HepG2 (cell line): ENCODE results near the gene DPEP3. TPM values are rescaled to one million over a fixed set of nuclear protein-coding genes. Genes with fewer than 3 reads are reported as not detected.

Experiments
- CBFB ChIP-seq: sonication (generic); formaldehyde crosslinking; IDR thresholded peaks from 2 replicates; pipeline ENCODE4 v1.4.0; 2020; ENCODE audit warnings: missing genetic modification reagents
- HNF4A ChIP-seq: sonication (generic); formaldehyde crosslinking; IDR thresholded peaks from 2 replicates; pipeline ENCODE4 v1.4.0; 2020; ENCODE audit warnings: missing genetic modification reagents
- IKZF4 ChIP-seq: sonication (generic); formaldehyde crosslinking; IDR thresholded peaks from 2 replicates; pipeline ENCODE4 v1.5.1; 2020; ENCODE audit warnings: borderline replicate concordance, mild to moderate bottlenecking, low read depth, missing genetic modification reagents; ENCODE audit errors: not compliant biosample characterization
- KLF9 ChIP-seq: IDR thresholded peaks from 2 replicates; pipeline ENCODE4 v1.6.1; 2016; ENCODE audit warnings: low read depth
- PRPF4 ChIP-seq: fragments of 200-400 bp; formaldehyde crosslinking; IDR thresholded peaks from 2 replicates; pipeline ENCODE4 v1.6.1; 2016; ENCODE audit warnings: low read length, low read depth; ENCODE audit not compliant: poor library complexity, severe bottlenecking
- SIN3B ChIP-seq: fragments of 150-350 bp; IDR thresholded peaks from 2 replicates; pipeline ENCODE4 v1.6.1; 2014; ENCODE audit warnings: low read length
- ZNF230 ChIP-seq: sonication (generic); formaldehyde crosslinking; IDR thresholded peaks from 2 replicates; pipeline ENCODE4 v1.4.0; 2020; ENCODE audit warnings: mild to moderate bottlenecking, missing genetic modification reagents
- ZNF296 ChIP-seq: sonication (generic); formaldehyde crosslinking; conservative IDR thresholded peaks from 2 replicates; pipeline ENCODE4 v1.5.0; 2020; ENCODE audit warnings: mild to moderate bottlenecking, missing genetic modification reagents
- ZNF605 ChIP-seq: sonication (generic); formaldehyde crosslinking; IDR thresholded peaks from 2 replicates; pipeline ENCODE4 v1.8.0; 2022; ENCODE audit warnings: mild to moderate bottlenecking, missing genetic modification reagents
- polyA plus RNA-seq, 8 experiments: library from polyadenylated mRNA; depleted of rRNA in 3 of 8; stranded (reverse) in 7 of 8; unstranded in 1 of 8; fragments of >200 nt; fragmentation: Illumina TruSeq in 4 of 8; extraction: Trizol in 4 of 8; gene quantifications; 2 replicates each; pipeline versions ENCODE4 v1.2.1 to v1.2.3, GENCODE V29; 2011 to 2016; ENCODE audit warnings: low read depth in 4 of 8, missing spikeins in 1 of 8, mixed read lengths in 1 of 8; ENCODE audit not compliant: insufficient read depth in 1 of 8
- total RNA-seq, 5 experiments: library from RNA; depleted of rRNA; stranded (reverse); fragments of >200 nt; fragmentation: Illumina TruSeq; extraction: Trizol; gene quantifications; 2 replicates each; pipeline ENCODE4 v1.2.3, GENCODE V29; 2016; ENCODE audit warnings: low read depth in 1 of 5
- TF ChIP-seq, protein P1 (sequence below): sonication (generic); formaldehyde crosslinking; IDR thresholded peaks from 2 replicates; pipeline ENCODE4 v1.4.0; 2020; ENCODE audit warnings: mild to moderate bottlenecking, missing genetic modification reagents
- TF ChIP-seq, protein P2 (sequence below), 2 experiments: fragments of 450-650 bp in 1 of 2; sonication (generic) in 1 of 2; formaldehyde crosslinking in 1 of 2; IDR thresholded peaks; 2 replicates each; pipeline versions ENCODE4 v1.6.1 to v1.8.0; 2016 to 2022; ENCODE audit warnings: antibody characterized with exemption in 1 of 2, mild to moderate bottlenecking in 1 of 2, missing genetic modification reagents in 1 of 2
- TF ChIP-seq, protein P3 (sequence below): sonication (generic); formaldehyde crosslinking; IDR thresholded peaks from 2 replicates; pipeline ENCODE4 v1.4.0; 2020; ENCODE audit warnings: missing genetic modification reagents, mild to moderate bottlenecking, borderline replicate concordance
- TF ChIP-seq, protein P4 (sequence below): IDR thresholded peaks from 2 replicates; pipeline ENCODE4 v1.6.1; 2016; ENCODE audit warnings: missing genetic modification reagents, missing compliant biosample characterization
- TF ChIP-seq, protein P5 (sequence below): sonication (generic); formaldehyde crosslinking; IDR thresholded peaks from 2 replicates; pipeline ENCODE4 v1.5.0; 2020; ENCODE audit warnings: missing genetic modification reagents

The DPEP3 gene
- total and polyA plus RNA-seq, 2 of the 13 experiments (the other 11 are each of a cell fraction or from before 2014, with no cell fraction given) = not detected

DNA sequence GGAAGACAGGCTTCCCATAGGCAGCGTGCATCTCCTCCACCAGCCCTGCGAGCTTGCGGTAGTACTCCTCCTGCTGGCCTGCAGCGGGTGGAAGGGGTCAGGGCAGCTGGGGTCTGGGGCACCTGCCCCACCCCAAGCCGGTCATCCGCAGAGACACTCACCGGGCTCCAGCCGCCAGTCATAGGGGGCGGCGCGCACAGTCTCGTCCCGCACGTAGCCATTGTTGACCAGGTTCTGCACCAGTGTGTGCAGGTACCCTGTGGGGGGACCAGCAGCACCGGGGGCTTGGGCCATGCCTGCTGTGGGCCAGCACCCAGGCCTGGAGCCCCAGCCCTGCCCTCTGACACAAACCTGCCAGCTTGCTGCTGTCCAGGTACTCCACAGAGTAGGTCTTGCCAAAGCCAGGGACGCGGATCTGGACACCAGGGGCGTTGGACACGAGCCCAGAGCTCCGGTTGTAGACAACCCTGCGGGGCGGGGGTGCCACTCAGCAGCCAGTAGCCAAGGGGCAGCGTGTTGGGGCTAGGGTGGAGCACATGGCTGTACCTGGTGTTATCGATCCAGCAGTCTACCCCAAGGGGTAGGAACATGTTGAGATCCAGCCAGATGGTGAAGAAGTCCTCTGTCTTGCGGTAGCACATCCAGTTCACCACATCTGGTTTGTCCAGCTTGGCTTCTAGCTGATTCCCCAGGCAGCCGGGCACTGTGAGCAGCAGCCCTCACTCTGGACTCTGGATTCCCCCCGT is 37.6 kb downstream of the DPEP3 start (continued):
- TF ChIP-seq, protein P1, sequence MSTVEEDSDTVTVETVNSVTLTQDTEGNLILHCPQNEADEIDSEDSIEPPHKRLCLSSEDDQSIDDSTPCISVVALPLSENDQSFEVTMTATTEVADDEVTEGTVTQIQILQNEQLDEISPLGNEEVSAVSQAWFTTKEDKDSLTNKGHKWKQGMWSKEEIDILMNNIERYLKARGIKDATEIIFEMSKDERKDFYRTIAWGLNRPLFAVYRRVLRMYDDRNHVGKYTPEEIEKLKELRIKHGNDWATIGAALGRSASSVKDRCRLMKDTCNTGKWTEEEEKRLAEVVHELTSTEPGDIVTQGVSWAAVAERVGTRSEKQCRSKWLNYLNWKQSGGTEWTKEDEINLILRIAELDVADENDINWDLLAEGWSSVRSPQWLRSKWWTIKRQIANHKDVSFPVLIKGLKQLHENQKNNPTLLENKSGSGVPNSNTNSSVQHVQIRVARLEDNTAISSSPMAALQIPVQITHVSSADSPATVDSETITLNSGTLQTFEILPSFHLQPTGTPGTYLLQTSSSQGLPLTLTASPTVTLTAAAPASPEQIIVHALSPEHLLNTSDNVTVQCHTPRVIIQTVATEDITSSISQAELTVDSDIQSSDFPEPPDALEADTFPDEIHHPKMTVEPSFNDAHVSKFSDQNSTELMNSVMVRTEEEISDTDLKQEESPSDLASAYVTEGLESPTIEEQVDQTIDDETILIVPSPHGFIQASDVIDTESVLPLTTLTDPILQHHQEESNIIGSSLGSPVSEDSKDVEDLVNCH (CRISPR knock-in tag) = 0 out of 2 replicates have a peak, but pooled peaks have one; percentile 66
- TF ChIP-seq CBFB (CRISPR knock-in tag) = 0 out of 2 replicates have a peak, but pooled peaks have one; percentile 54
- peak; percentile 35; the same call in 1 of the 2 replicates for TF ChIP-seq ZNF296
- TF ChIP-seq SIN3B = no peak
- TF ChIP-seq PRPF4 = no peak
- TF ChIP-seq ZNF605 = 0 out of 2 replicates have a peak, but pooled peaks have one; percentile 15
- TF ChIP-seq IKZF4 (CRISPR knock-in tag) = peak; percentile 86
- TF ChIP-seq HNF4A = peak; percentile 22; the same call in 1 of the 2 replicates
- TF ChIP-seq ZNF230 = 0 out of 2 replicates have a peak, but pooled peaks have one; percentile 38
- 0 out of 2 replicates have a peak, but pooled peaks have one; percentile 68 for TF ChIP-seq KLF9 (CRISPR knock-in tag)
- TF ChIP-seq, protein P2, sequence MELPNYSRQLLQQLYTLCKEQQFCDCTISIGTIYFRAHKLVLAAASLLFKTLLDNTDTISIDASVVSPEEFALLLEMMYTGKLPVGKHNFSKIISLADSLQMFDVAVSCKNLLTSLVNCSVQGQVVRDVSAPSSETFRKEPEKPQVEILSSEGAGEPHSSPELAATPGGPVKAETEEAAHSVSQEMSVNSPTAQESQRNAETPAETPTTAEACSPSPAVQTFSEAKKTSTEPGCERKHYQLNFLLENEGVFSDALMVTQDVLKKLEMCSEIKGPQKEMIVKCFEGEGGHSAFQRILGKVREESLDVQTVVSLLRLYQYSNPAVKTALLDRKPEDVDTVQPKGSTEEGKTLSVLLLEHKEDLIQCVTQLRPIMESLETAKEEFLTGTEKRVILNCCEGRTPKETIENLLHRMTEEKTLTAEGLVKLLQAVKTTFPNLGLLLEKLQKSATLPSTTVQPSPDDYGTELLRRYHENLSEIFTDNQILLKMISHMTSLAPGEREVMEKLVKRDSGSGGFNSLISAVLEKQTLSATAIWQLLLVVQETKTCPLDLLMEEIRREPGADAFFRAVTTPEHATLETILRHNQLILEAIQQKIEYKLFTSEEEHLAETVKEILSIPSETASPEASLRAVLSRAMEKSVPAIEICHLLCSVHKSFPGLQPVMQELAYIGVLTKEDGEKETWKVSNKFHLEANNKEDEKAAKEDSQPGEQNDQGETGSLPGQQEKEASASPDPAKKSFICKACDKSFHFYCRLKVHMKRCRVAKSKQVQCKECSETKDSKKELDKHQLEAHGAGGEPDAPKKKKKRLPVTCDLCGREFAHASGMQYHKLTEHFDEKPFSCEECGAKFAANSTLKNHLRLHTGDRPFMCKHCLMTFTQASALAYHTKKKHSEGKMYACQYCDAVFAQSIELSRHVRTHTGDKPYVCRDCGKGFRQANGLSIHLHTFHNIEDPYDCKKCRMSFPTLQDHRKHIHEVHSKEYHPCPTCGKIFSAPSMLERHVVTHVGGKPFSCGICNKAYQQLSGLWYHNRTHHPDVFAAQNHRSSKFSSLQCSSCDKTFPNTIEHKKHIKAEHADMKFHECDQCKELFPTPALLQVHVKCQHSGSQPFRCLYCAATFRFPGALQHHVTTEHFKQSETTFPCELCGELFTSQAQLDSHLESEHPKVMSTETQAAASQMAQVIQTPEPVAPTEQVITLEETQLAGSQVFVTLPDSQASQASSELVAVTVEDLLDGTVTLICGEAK (IDR thresholded peaks at IDR 0.05) = no peak
- TF ChIP-seq, protein P2 (CRISPR knock-in tag; IDR thresholded peaks at IDR 0.05) = 0 out of 2 replicates have a peak, but pooled peaks have one; percentile 63
- TF ChIP-seq, protein P3, sequence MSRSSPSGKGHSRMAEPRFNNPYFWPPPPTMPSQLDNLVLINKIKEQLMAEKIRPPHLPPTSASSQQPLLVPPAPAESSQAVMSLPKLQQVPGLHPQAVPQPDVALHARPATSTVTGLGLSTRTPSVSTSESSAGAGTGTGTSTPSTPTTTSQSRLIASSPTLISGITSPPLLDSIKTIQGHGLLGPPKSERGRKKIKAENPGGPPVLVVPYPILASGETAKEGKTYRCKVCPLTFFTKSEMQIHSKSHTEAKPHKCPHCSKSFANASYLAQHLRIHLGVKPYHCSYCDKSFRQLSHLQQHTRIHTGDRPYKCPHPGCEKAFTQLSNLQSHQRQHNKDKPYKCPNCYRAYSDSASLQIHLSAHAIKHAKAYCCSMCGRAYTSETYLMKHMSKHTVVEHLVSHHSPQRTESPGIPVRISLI (CRISPR knock-in tag) = peak; percentile 50; the same call in 1 of the 2 replicates
- TF ChIP-seq, protein P4, sequence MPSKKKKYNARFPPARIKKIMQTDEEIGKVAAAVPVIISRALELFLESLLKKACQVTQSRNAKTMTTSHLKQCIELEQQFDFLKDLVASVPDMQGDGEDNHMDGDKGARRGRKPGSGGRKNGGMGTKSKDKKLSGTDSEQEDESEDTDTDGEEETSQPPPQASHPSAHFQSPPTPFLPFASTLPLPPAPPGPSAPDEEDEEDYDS (CRISPR knock-in tag) = no peak
- TF ChIP-seq, protein P5, sequence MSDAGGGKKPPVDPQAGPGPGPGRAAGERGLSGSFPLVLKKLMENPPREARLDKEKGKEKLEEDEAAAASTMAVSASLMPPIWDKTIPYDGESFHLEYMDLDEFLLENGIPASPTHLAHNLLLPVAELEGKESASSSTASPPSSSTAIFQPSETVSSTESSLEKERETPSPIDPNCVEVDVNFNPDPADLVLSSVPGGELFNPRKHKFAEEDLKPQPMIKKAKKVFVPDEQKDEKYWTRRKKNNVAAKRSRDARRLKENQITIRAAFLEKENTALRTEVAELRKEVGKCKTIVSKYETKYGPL (CRISPR knock-in tag) = no peak
